ENCODE results near the gene HIGD2A. TPM values are rescaled to one million over a fixed set of nuclear protein-coding genes. Genes with fewer than 3 reads are reported as not detected.

Gene HIGD2A
- total RNA-seq, 1 experiment from 2014 or later, result 98.2 TPM

DNA sequence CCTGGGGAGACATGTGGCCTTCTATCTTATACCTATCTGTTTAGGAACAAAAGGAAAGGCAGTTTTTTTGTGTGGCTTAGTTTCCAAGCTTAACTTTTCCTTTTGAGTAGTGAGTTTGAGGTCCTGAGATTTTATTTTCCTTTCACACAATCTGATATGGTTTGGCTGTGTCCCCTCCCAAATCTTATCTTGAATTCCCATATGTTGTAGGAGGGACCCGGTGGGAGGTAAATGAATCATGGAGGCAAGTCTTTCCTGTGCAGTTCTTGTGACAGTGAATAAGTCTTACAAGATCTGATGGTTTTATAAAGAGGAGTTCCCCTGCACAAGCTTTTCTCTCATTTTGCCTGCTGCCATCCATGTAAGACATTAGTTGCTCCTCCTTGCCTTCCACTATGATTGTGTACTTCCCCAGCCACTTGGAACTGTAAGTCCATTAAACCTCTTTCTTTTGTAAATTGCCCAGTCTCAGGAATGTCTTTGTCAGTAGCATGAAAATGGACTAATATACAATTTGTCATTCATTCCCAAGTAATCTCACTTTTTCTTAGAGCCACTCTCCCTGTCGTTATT, 32.5 kb downstream of the HIGD2A start:
- Mint-ChIP-seq H3K4me3 (no peak overlapping the region), H3K36me3 (peaks cover 30% of the 10 kb centered on the region), H3K27me3 (ENCODE audit: low read depth) (peaks cover 62% of the 10 kb centered on the region), H3K9me3 (peaks cover 59% of the 10 kb centered on the region), H3K4me1 (peaks cover 6% of the 10 kb centered on the region; the same call in 1 of the 2 replicates), H3K27ac (no peak overlapping the region)
- ChIA-PET POLR2A (no interaction called here), CTCF (no interaction called here)
- TF ChIP-seq, protein P1, sequence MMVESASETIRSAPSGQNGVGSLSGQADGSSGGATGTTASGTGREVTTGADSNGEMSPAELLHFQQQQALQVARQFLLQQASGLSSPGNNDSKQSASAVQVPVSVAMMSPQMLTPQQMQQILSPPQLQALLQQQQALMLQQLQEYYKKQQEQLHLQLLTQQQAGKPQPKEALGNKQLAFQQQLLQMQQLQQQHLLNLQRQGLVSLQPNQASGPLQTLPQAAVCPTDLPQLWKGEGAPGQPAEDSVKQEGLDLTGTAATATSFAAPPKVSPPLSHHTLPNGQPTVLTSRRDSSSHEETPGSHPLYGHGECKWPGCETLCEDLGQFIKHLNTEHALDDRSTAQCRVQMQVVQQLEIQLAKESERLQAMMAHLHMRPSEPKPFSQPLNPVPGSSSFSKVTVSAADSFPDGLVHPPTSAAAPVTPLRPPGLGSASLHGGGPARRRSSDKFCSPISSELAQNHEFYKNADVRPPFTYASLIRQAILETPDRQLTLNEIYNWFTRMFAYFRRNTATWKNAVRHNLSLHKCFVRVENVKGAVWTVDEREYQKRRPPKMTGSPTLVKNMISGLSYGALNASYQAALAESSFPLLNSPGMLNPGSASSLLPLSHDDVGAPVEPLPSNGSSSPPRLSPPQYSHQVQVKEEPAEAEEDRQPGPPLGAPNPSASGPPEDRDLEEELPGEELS (CRISPR knock-in tag; IDR thresholded peaks at IDR 0.05), result no peak
- TF ChIP-seq, protein P2, sequence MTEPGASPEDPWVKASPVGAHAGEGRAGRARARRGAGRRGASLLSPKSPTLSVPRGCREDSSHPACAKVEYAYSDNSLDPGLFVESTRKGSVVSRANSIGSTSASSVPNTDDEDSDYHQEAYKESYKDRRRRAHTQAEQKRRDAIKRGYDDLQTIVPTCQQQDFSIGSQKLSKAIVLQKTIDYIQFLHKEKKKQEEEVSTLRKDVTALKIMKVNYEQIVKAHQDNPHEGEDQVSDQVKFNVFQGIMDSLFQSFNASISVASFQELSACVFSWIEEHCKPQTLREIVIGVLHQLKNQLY (CRISPR knock-in tag; IDR thresholded peaks at IDR 0.05), result no peak
- no peak for TF ChIP-seq ZNF396 (CRISPR knock-in tag; IDR thresholded peaks at IDR 0.05; ENCODE audit: borderline replicate concordance)
- DNase-seq (ENCODE audit: low spot score), result no peak
- ATAC-seq, result no peak

DNA sequence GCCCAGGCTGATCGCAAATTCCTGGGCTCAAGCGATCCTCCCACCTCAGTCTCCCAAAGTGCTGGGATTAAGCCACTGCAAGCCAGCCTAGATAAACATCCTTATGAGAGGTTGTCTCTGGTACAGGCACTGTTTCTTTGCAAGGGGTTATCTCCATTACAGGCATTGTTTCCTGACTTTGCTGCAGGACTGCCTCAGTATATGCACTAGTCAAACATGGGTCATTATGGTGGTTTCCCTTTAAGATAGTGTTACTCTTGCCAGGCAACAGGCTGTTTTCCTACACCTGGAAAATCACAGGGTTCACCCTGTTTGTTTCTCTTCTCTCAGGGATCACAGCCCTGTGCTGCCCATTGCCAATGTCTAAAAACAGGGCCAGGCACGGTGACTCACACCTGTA, 35.6 kb downstream of the HIGD2A start:
- Mint-ChIP-seq H3K36me3 (peaks cover 28% of the 10 kb centered on the region), H3K4me1 (no peaks in the 10 kb centered on the region), H3K27me3 (ENCODE audit: low read depth) (peaks cover 43% of the 10 kb centered on the region), H3K4me3 (no peak overlapping the region), H3K9me3 (peaks cover 62% of the 10 kb centered on the region), H3K27ac (no peak overlapping the region)
- no peak for ATAC-seq
- ChIA-PET CTCF (interaction anchor here (0.6 to 1.5 kb wide), 2 partner anchors 19 to 24 kb away, joined by 4 to 7 read pairs; partner anchors contain the start of gene FAF2), POLR2A (no interaction called here)
- no peak for DNase-seq (ENCODE audit: low spot score)
- TF ChIP-seq TEAD4 (CRISPR knock-in tag; IDR thresholded peaks at IDR 0.05) (no peak), KAT7 (CRISPR knock-in tag; IDR thresholded peaks at IDR 0.05; ENCODE audit: borderline replicate concordance) (no peak), CBFB (CRISPR knock-in tag; IDR thresholded peaks at IDR 0.05; ENCODE audit: low read depth) (no peak), FOXJ3 (CRISPR knock-in tag; IDR thresholded peaks at IDR 0.05; ENCODE audit: borderline replicate concordance) (no peak), TCF7 (CRISPR knock-in tag; IDR thresholded peaks at IDR 0.05; ENCODE audit: low read depth) (no peak), ZNF232 (CRISPR knock-in tag; IDR thresholded peaks at IDR 0.05) (no peak)
- TF ChIP-seq, protein P3, sequence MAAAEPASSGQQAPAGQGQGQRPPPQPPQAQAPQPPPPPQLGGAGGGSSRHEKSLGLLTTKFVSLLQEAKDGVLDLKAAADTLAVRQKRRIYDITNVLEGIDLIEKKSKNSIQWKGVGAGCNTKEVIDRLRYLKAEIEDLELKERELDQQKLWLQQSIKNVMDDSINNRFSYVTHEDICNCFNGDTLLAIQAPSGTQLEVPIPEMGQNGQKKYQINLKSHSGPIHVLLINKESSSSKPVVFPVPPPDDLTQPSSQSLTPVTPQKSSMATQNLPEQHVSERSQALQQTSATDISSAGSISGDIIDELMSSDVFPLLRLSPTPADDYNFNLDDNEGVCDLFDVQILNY (CRISPR knock-in tag; IDR thresholded peaks at IDR 0.05), result no peak
- TF ChIP-seq, protein P4, sequence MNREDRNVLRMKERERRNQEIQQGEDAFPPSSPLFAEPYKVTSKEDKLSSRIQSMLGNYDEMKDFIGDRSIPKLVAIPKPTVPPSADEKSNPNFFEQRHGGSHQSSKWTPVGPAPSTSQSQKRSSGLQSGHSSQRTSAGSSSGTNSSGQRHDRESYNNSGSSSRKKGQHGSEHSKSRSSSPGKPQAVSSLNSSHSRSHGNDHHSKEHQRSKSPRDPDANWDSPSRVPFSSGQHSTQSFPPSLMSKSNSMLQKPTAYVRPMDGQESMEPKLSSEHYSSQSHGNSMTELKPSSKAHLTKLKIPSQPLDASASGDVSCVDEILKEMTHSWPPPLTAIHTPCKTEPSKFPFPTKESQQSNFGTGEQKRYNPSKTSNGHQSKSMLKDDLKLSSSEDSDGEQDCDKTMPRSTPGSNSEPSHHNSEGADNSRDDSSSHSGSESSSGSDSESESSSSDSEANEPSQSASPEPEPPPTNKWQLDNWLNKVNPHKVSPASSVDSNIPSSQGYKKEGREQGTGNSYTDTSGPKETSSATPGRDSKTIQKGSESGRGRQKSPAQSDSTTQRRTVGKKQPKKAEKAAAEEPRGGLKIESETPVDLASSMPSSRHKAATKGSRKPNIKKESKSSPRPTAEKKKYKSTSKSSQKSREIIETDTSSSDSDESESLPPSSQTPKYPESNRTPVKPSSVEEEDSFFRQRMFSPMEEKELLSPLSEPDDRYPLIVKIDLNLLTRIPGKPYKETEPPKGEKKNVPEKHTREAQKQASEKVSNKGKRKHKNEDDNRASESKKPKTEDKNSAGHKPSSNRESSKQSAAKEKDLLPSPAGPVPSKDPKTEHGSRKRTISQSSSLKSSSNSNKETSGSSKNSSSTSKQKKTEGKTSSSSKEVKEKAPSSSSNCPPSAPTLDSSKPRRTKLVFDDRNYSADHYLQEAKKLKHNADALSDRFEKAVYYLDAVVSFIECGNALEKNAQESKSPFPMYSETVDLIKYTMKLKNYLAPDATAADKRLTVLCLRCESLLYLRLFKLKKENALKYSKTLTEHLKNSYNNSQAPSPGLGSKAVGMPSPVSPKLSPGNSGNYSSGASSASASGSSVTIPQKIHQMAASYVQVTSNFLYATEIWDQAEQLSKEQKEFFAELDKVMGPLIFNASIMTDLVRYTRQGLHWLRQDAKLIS (CRISPR knock-in tag; IDR thresholded peaks at IDR 0.05; ENCODE audit: borderline replicate concordance), result no peak
- TF ChIP-seq, protein P5, sequence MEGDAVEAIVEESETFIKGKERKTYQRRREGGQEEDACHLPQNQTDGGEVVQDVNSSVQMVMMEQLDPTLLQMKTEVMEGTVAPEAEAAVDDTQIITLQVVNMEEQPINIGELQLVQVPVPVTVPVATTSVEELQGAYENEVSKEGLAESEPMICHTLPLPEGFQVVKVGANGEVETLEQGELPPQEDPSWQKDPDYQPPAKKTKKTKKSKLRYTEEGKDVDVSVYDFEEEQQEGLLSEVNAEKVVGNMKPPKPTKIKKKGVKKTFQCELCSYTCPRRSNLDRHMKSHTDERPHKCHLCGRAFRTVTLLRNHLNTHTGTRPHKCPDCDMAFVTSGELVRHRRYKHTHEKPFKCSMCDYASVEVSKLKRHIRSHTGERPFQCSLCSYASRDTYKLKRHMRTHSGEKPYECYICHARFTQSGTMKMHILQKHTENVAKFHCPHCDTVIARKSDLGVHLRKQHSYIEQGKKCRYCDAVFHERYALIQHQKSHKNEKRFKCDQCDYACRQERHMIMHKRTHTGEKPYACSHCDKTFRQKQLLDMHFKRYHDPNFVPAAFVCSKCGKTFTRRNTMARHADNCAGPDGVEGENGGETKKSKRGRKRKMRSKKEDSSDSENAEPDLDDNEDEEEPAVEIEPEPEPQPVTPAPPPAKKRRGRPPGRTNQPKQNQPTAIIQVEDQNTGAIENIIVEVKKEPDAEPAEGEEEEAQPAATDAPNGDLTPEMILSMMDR (IDR thresholded peaks at IDR 0.05), result no peak
- TF ChIP-seq, protein P6, sequence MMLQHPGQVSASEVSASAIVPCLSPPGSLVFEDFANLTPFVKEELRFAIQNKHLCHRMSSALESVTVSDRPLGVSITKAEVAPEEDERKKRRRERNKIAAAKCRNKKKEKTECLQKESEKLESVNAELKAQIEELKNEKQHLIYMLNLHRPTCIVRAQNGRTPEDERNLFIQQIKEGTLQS (CRISPR knock-in tag; conservative IDR thresholded peaks at IDR 0.05), result no peak
- TF ChIP-seq, protein P7, sequence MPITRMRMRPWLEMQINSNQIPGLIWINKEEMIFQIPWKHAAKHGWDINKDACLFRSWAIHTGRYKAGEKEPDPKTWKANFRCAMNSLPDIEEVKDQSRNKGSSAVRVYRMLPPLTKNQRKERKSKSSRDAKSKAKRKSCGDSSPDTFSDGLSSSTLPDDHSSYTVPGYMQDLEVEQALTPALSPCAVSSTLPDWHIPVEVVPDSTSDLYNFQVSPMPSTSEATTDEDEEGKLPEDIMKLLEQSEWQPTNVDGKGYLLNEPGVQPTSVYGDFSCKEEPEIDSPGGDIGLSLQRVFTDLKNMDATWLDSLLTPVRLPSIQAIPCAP (CRISPR knock-in tag; IDR thresholded peaks at IDR 0.05), result no peak

Measured in WTC11 (cell line).